ENCODE measurements around the gene KLK1.
"Not testable (repeated sequence)": the region's sequence is repeated elsewhere in the genome, so short reads cannot be mapped to it uniquely, and the experiment has no call there.

Gene KLK1

GRCh38 chr19:50812474-50812873, 11.1 kb downstream of the KLK1 start:
- DNase-seq: no peak

- not testable (repeated sequence) for DNase-seq
Observed at GRCh38 chr19:50811622-50812238, 11.9 kb downstream of the KLK1 start.

- DNase-seq: no peak
Observed at GRCh38 chr19:50808856-50809255, 14.7 kb downstream of the KLK1 start.

- DNase-seq: peak; percentile 99
Observed at GRCh38 chr19:50804420-50805272, 18.9 kb downstream of the KLK1 start.

- DNase-seq: no peak
Observed at GRCh38 chr19:50803633-50804419, 19.8 kb downstream of the KLK1 start.

GRCh38 chr19:50801107-50801506, 22.5 kb downstream of the KLK1 start:
- DNase-seq: no peak

GRCh38 chr19:50799547-50799851, 24.1 kb downstream of the KLK1 start:
- no peak for DNase-seq

GRCh38 chr19:50798659-50799546, 24.7 kb downstream of the KLK1 start:
- no peak for DNase-seq

GRCh38 chr19:50797781-50798658, 25.6 kb downstream of the KLK1 start:
- DNase-seq: no peak

- no peak for DNase-seq
Observed at GRCh38 chr19:50797429-50797780, 26.2 kb downstream of the KLK1 start.

GRCh38 chr19:50796634-50797428, 26.8 kb downstream of the KLK1 start:
- DNase-seq: no peak

GRCh38 chr19:50796128-50796633, 27.4 kb downstream of the KLK1 start:
- no peak for DNase-seq

- DNase-seq: no peak
Observed at GRCh38 chr19:50795664-50796073, 27.9 kb downstream of the KLK1 start.

GRCh38 chr19:50794876-50795663, 28.5 kb downstream of the KLK1 start:
- no peak for DNase-seq

GRCh38 chr19:50794074-50794875, 29.3 kb downstream of the KLK1 start:
- no peak for DNase-seq

- DNase-seq: no peak
Observed at GRCh38 chr19:50793558-50794065, 30.0 kb downstream of the KLK1 start.

GRCh38 chr19:50792272-50793250, 31.0 kb downstream of the KLK1 start:
- no peak for DNase-seq

Measured in CD4-positive, alpha-beta T cell treated with Interleukin-15 for 1 hour (primary cell).